Pancreas (tissue), 10 donors: ENCODE measurements around the gene ZNF521. TPM values are rescaled to one million over a fixed set of nuclear protein-coding genes. Genes with fewer than 3 reads are reported as not detected.

Source experiments
- ATAC-seq, 4 donors: fragments of 200-7000 bp; cut with Tn5 transposase; one replicate each; pipeline versions ENCODE4 v1.8.0 to v1.9.1; 2020; ENCODE audit warnings: mild to moderate bottlenecking in 4 of 4, moderate library complexity in 4 of 4
- DNase-seq, 6 donors: peaks; one replicate each; pipeline ENCODE4 v3.0.0-alpha.2; 2020
- FAIRE-seq: peaks from 2 replicates; lab custom pipeline; 2012; peaks lifted over from hg19 to GRCh38; lab: Jason Lieb, UNC
- H3K27ac ChIP-seq, 4 donors: fragments of 200-600 bp; sonication (generic); 1 replicate in 3 of 4; 2 replicates in 1 of 4; pipeline versions ENCODE4 v1.5.0 to v1.8.0; 2020
- H3K27me3 ChIP-seq, 4 donors: fragments of 200-600 bp; one replicate each; pipeline ENCODE4 v1.8.0; 2021
- H3K36me3 ChIP-seq, 3 donors: fragments of 200-600 bp; sonication (generic) in 1 of 3; one replicate each; pipeline versions ENCODE4 v1.5.0 to v1.8.0; 2020 to 2021
- H3K4me1 ChIP-seq, 3 donors: fragments of 200-600 bp; one replicate each; pipeline ENCODE4 v1.8.0; 2021
- H3K4me3 ChIP-seq, 4 donors: fragments of 200-600 bp; sonication (generic) in 2 of 4; one replicate each; pipeline versions ENCODE4 v1.5.0 to v1.8.0; 2020 to 2021
- H3K9me3 ChIP-seq, 4 donors: fragments of 200-600 bp; one replicate each; pipeline ENCODE4 v1.8.0; 2021
- WGBS, 2 donors: extraction: QIAGEN DNeasy Blood & Tissue Kit; methylation state at CpG; one replicate each; pipeline ENCODE4 v1.1.7; 2013; 5-methylcytosine and 5-hydroxymethylcytosine counted together
- intact Hi-C, 3 donors: fragments of 100-400 bp; cut with DNase I; formaldehyde crosslinking; loops; one replicate each; pipeline versions ENCODE4 v1.11.1 to v1.14.2; 2022
- polyA plus RNA-seq, 2 donors: library from polyadenylated mRNA; stranded (reverse); fragments of 200-250 nt; gene quantifications; one replicate each; pipeline ENCODE4 v1.2.3, GENCODE V29; 2013
- total RNA-seq, 6 donors: library from RNA; stranded (reverse); fragmentation: NEBNext Ultra II Directional in 4 of 6; extraction: Animal tissue kit (Norgen Biotek cat#: 25700) in 4 of 6; gene quantifications; one replicate each; pipeline versions ENCODE4 v1.2.1 to v1.2.4, GENCODE V29; 2021 to 2023
- TF ChIP-seq, protein P1 (sequence below), 4 donors: fragments of 200-600 bp; sonication (generic) in 3 of 4; IDR thresholded peaks; one replicate each; pipeline versions ENCODE4 v1.5.0 to v1.8.0; 2021; ENCODE audit warnings: antibody characterized with exemption in 4 of 4
- donor health status: healthy with polysubstance abuse.
- donor health status: DM: no; HTN: no; CAD: no; lungs with moderate emphysema.
- donor health status: DM: no; HTN: no; CAD: no.
- donor health status: control.
- donor health status: control.
- donor health status: Bipolar disorder and iron deficiency.
- donor health status: DM: yes; HTN: yes; CAD: no.
- donor health status: DM: no; HTN: no; CAD: no.
- donor health status: DM: no; HTN: no; CAD: no.
- donor health status: DM: yes; HTN: yes; CAD: no.

ZNF521 gene
- total and polyA plus RNA-seq, 8 donors: 0.42 to 6.0 (median 1.5) TPM

DNA sequence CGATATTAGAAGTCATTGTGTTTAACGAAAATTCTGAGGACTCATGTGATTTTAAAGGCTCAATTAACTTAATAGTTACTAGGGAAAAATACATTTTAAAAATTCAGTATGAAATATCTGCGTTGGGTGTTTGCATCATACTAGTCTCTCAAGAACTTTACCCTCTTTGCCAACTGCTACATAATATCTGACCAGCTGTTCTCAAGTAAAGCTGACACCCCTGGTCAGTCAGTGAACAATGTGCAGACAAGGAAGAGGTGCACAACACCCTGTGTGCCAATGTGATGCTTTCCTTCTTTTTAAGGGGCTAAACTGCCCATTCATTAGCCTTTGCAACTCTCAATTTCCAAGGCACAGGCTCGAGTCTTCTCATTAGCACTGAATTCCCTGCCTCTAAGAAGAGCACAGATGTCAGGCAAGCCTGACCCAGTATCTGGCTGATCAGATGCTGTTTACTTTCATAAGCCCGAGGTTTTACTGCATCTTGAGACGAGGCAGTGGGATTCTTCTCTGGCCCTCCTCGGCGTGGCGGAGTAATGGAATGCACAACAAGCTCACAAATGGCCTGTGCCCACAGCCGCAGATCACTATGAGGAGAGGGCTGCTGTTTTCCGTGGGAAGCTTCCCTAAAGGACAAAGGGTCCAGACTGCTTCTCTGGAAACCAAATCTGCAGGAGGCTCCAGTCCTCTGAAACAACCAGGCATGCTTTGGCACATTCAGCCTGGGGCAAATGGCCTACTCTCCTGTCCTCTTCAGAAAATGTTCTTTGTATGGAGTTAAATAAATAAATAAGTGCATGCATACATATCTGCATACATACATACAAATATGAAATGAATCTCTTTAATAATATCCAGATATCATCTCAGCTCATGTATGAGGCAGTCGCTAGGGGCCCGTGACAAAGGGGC is 240.3 kb downstream of the ZNF521 start:
- H3K4me1 ChIP-seq: no peaks in the 10 kb centered on the region
- 68 to 80% methylated on average over 13 of the region's 13 CpGs for WGBS, 2 donors
- ATAC-seq (no peak), FAIRE-seq (no peak), DNase-seq (no peak)
- H3K27me3 ChIP-seq: no peaks in the 10 kb centered on the region
- no peak overlapping the region for H3K27ac ChIP-seq
- intact Hi-C loops: no loop called here
- H3K4me3 ChIP-seq: no peak overlapping the region
- H3K9me3 ChIP-seq: no peaks in the 10 kb centered on the region
- no peaks in the 10 kb centered on the region for H3K36me3 ChIP-seq
- TF ChIP-seq, protein P1, sequence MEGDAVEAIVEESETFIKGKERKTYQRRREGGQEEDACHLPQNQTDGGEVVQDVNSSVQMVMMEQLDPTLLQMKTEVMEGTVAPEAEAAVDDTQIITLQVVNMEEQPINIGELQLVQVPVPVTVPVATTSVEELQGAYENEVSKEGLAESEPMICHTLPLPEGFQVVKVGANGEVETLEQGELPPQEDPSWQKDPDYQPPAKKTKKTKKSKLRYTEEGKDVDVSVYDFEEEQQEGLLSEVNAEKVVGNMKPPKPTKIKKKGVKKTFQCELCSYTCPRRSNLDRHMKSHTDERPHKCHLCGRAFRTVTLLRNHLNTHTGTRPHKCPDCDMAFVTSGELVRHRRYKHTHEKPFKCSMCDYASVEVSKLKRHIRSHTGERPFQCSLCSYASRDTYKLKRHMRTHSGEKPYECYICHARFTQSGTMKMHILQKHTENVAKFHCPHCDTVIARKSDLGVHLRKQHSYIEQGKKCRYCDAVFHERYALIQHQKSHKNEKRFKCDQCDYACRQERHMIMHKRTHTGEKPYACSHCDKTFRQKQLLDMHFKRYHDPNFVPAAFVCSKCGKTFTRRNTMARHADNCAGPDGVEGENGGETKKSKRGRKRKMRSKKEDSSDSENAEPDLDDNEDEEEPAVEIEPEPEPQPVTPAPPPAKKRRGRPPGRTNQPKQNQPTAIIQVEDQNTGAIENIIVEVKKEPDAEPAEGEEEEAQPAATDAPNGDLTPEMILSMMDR (IDR thresholded peaks at IDR 0.05): no peak

DNA sequence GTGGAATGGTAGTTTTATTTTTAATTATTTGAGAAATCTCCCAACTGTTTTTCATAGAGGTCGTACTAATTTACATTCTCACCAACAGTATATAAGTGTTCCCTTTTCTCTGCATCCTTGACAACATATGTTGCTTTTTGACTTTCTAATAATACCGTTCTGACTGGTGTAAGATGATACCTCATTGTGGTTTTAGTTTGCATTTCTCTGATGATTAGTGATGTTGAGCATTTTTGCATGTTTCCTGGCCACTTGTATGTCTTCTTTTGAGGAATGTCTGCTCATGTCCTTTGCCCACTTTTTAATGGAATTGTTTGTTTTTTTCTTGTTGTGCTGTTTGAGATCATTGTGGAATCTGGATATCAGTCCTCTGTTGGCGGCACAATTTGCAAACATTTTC is 242.5 kb downstream of the ZNF521 start:
- TF ChIP-seq, protein P1 (IDR thresholded peaks at IDR 0.05): no peak
- Histone ChIP-seq H3K27ac (no peak overlapping the region), H3K27me3 (no peaks in the 10 kb centered on the region), H3K9me3 (no peaks in the 10 kb centered on the region), H3K4me1 (no peaks in the 10 kb centered on the region), H3K4me3 (no peak overlapping the region), H3K36me3 (no peaks in the 10 kb centered on the region)
- FAIRE-seq (no peak), ATAC-seq (no peak), DNase-seq (no peak)
- intact Hi-C loops: no loop called here
- WGBS, 2 donors: 62 to 85% methylated on average over 3 of the region's 3 CpGs

DNA sequence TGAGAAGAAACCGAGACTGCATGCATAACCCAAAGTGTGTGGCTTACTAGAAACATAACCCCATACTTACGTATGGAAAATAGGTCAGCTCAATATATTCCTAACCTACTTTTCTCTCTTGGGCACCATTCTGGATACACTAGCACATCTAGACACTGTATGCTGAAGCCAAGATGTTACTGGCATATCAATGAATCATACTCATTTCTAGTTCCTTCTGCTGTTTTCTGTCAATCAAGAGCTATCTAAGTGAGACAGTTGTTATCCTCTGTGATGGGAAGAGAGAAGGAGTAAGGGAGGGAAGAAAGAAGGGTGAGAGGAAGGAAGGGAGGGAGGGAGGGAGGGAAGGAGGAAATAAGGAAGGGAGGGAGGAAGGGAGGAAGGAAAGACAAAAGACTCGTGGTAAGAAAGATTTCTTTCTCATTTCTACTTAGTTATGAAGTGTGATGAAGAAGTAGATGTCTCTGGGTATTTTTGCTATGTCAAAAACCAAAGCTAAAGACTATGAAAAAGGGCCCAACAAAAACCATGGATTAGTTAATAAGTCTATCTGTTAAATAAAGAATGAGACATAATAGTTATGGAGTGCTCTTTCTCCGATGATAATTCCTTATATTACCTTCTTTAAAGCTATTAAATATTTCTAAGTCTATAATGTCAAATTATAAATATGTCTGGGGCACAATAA is 248.4 kb downstream of the ZNF521 start:
- Histone ChIP-seq H3K27me3 (no peaks in the 10 kb centered on the region), H3K9me3 (no peaks in the 10 kb centered on the region), H3K27ac (no peak overlapping the region), H3K4me1 (no peaks in the 10 kb centered on the region), H3K4me3 (no peak overlapping the region), H3K36me3 (no peaks in the 10 kb centered on the region)
- TF ChIP-seq, protein P1 (IDR thresholded peaks at IDR 0.05): no peak
- FAIRE-seq (no peak), DNase-seq (no peak), ATAC-seq (no peak)
- intact Hi-C loops: no loop called here
- WGBS, 2 donors: 65 to 73% methylated on average over 4 of the region's 4 CpGs

DNA sequence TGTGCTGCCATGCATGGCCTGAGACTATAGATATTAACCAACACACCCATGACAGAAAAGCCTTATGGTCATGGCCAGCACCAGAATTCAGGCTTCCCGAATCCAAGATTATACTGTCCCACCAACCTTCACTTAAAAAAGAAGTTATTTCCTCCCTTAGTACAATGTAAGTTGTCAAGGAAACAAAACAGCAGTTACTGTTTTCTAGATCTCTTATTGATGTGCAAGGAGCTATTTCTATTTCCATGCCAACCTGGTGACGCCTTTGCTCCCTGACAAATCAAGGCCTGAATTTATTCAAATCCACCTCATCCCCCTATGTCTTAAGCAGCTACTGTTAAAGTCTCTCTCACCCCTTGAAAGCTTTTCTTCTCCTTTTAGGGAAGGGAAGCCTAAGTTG is 249.3 kb downstream of the ZNF521 start:
- FAIRE-seq (no peak), DNase-seq (no peak), ATAC-seq (no peak)
- intact Hi-C loops: no loop called here
- Histone ChIP-seq H3K4me3 (no peak overlapping the region), H3K4me1 (no peaks in the 10 kb centered on the region), H3K36me3 (no peaks in the 10 kb centered on the region), H3K27ac (no peak overlapping the region), H3K9me3 (no peaks in the 10 kb centered on the region), H3K27me3 (no peaks in the 10 kb centered on the region)
- TF ChIP-seq, protein P1 (IDR thresholded peaks at IDR 0.05): no peak
- WGBS, 2 donors: 53 to 64% methylated on average over 2 of the region's 2 CpGs
